Hindlimb muscle (tissue), 1 donor: ENCODE results near the gene OR2H2. TPM values are rescaled to one million over a fixed set of nuclear protein-coding genes. Genes with fewer than 3 reads are reported as not detected.

Experiments used
- DNase-seq: peaks from one replicate; pipeline ENCODE4 v3.0.0-alpha.2; 2013
- polyA plus RNA-seq: library from polyadenylated mRNA; unstranded; fragments of 120-200 nt; gene quantifications from one replicate; pipeline ENCODE4 v1.2.1, GENCODE V29; 2013; ENCODE audit not compliant: insufficient read length

Gene OR2H2
- polyA plus RNA-seq: not detected

- DNase-seq: no peak
Observed at GRCh38 chr6:29584821-29585220, at the start of gene OR2H2. TSS of gene OR2H2 (plus strand) at chr6:29585121. CDS start at chr6:29587945, 2,824 bp downstream.

- DNase-seq: no peak
Observed at GRCh38 chr6:29537714-29538403, 47.1 kb upstream of the OR2H2 start.

- no peak for DNase-seq
Observed at GRCh38 chr6:29547573-29547972, 37.3 kb upstream of the OR2H2 start.

- peak; percentile 58 for DNase-seq
Observed at GRCh38 chr6:29552512-29553051, 32.3 kb upstream of the OR2H2 start.

- DNase-seq: peak; percentile 50
Observed at GRCh38 chr6:29553268-29554057, 31.5 kb upstream of the OR2H2 start.

GRCh38 chr6:29554764-29555163, 30.2 kb upstream of the OR2H2 start:
- DNase-seq: no peak

GRCh38 chr6:29557320-29557719, 27.6 kb upstream of the OR2H2 start:
- DNase-seq: no peak

GRCh38 chr6:29558439-29559079, 26.4 kb upstream of the OR2H2 start:
- DNase-seq: no peak

GRCh38 chr6:29559524-29560287, 25.2 kb upstream of the OR2H2 start, which contains the start of gene UBD:
TSS of gene UBD (minus strand) at chr6:29559732. CDS start at chr6:29559701, 31 bp downstream.
- no peak for DNase-seq

GRCh38 chr6:29561091-29561490, 23.8 kb upstream of the OR2H2 start:
- no peak for DNase-seq

GRCh38 chr6:29561606-29562181, 23.2 kb upstream of the OR2H2 start:
- DNase-seq: no peak

GRCh38 chr6:29563435-29563965, 21.4 kb upstream of the OR2H2 start:
- DNase-seq: no peak

- DNase-seq: no peak
Observed at GRCh38 chr6:29564875-29565274, 20.0 kb upstream of the OR2H2 start.

GRCh38 chr6:29566856-29567255, 18.1 kb upstream of the OR2H2 start:
- DNase-seq: no peak

- DNase-seq: no peak
Observed at GRCh38 chr6:29567541-29567940, 17.4 kb upstream of the OR2H2 start.

- DNase-seq: no peak
Observed at GRCh38 chr6:29567991-29568390, 16.9 kb upstream of the OR2H2 start.

GRCh38 chr6:29576056-29576455, 8.9 kb upstream of the OR2H2 start:
- DNase-seq: no peak

GRCh38 chr6:29577544-29577943, 7.4 kb upstream of the OR2H2 start:
- DNase-seq: no peak

GRCh38 chr6:29589423-29590048, 4.6 kb downstream of the OR2H2 start:
- peak; percentile 39 for DNase-seq

- no peak for DNase-seq
Observed at GRCh38 chr6:29590218-29590808, 5.4 kb downstream of the OR2H2 start.

GRCh38 chr6:29591677-29592076, 6.8 kb downstream of the OR2H2 start:
- no peak for DNase-seq
